Esophagus squamous epithelium (tissue), 5 donors: Measurements from ENCODE around the gene ABAT. TPM values are rescaled to one million over a fixed set of nuclear protein-coding genes. Genes with fewer than 3 reads are reported as not detected.

ENCODE experiments used
- DNase-seq: peaks from one replicate; lab custom pipeline; 2025; lab: John Stamatoyannopoulos, UW
- H3K27ac ChIP-seq, 4 donors: fragments of 200-600 bp; sonication (generic); one replicate each; pipeline ENCODE4 v1.5.1; 2016 to 2019; ENCODE audit warnings: mild to moderate bottlenecking in 1 of 4
- H3K27me3 ChIP-seq, 4 donors: fragments of 200-600 bp; sonication (generic); 1 replicate in 3 of 4; 2 replicates in 1 of 4; pipeline versions ENCODE4 v1.5.1 to v1.6.0; 2017 to 2021; ENCODE audit warnings: antibody characterized with exemption in 1 of 4
- H3K36me3 ChIP-seq, 3 donors: fragments of 200-600 bp; sonication (generic); one replicate each; pipeline ENCODE4 v1.5.1; 2016 to 2019
- H3K4me1 ChIP-seq, 3 donors: fragments of 200-600 bp; sonication (generic); one replicate each; pipeline ENCODE4 v1.5.1; 2017 to 2019
- H3K4me3 ChIP-seq, 4 donors: fragments of 200-600 bp; sonication (generic); 1 replicate in 3 of 4; 2 replicates in 1 of 4; pipeline ENCODE4 v1.5.1; 2016 to 2019; ENCODE audit warnings: mild to moderate bottlenecking in 2 of 4, moderate library complexity in 1 of 4
- H3K9me3 ChIP-seq, 3 donors: fragments of 200-600 bp; sonication (generic); one replicate each; pipeline ENCODE4 v1.5.1; 2016 to 2019
- POLR2A ChIP-seq, 4 donors: fragments of 450-650 bp; IDR thresholded peaks; one replicate each; pipeline ENCODE4 v1.6.1; 2017; ENCODE audit warnings: antibody characterized with exemption in 4 of 4, mild to moderate bottlenecking in 4 of 4, moderate library complexity in 3 of 4
- WGBS, 2 donors: methylation state at CpG; one replicate each; pipeline ENCODE4 v1.1.5; 2018; 5-methylcytosine and 5-hydroxymethylcytosine counted together
- intact Hi-C: fragments of 100-400 bp; cut with DNase I; formaldehyde crosslinking; loops from one replicate; pipeline ENCODE4 v1.15.0; 2022
- total RNA-seq, 4 donors: library from RNA; depleted of rRNA; stranded (reverse); fragments of >200 nt; gene quantifications; one replicate each; pipeline ENCODE4 v1.1.0, GENCODE V29; 2016
- TF ChIP-seq, protein P1 (sequence below), 6 experiments: fragments of 450-650 bp in 4 of 6; fragments of 200-600 bp in 2 of 6; sonication (generic) in 2 of 6; IDR thresholded peaks; one replicate each; pipeline ENCODE4 v1.5.1; 2016 to 2019; ENCODE audit warnings: antibody characterized with exemption in 6 of 6, mild to moderate bottlenecking in 4 of 6, moderate library complexity in 4 of 6
- donor health status: DM: yes; HTN: yes; CAD: no.

ABAT gene
- total RNA-seq, 4 donors from 2014 or later = 2.9 to 14.5 (median 9.1) TPM

GRCh38 chr16:8667492-8667891, 6.9 kb upstream of the ABAT start:
- H3K36me3 ChIP-seq = peaks cover 0 to 33% (median 0%) of the 10 kb centered on the region in 3 donors
- DNase-seq = no peak
- H3K9me3 ChIP-seq = no peaks in the 10 kb centered on the region
- no peaks in the 10 kb centered on the region for H3K4me1 ChIP-seq
- no peak overlapping the region for H3K27ac ChIP-seq
- no peaks in the 10 kb centered on the region for H3K27me3 ChIP-seq
- H3K4me3 ChIP-seq = no peak overlapping the region
- no peak for TF ChIP-seq POLR2A (IDR thresholded peaks at IDR 0.05)
- TF ChIP-seq, protein P1, sequence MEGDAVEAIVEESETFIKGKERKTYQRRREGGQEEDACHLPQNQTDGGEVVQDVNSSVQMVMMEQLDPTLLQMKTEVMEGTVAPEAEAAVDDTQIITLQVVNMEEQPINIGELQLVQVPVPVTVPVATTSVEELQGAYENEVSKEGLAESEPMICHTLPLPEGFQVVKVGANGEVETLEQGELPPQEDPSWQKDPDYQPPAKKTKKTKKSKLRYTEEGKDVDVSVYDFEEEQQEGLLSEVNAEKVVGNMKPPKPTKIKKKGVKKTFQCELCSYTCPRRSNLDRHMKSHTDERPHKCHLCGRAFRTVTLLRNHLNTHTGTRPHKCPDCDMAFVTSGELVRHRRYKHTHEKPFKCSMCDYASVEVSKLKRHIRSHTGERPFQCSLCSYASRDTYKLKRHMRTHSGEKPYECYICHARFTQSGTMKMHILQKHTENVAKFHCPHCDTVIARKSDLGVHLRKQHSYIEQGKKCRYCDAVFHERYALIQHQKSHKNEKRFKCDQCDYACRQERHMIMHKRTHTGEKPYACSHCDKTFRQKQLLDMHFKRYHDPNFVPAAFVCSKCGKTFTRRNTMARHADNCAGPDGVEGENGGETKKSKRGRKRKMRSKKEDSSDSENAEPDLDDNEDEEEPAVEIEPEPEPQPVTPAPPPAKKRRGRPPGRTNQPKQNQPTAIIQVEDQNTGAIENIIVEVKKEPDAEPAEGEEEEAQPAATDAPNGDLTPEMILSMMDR (IDR thresholded peaks at IDR 0.05) = no peak
- 69 to 98% methylated on average over 3 of the region's 3 CpGs for WGBS, 2 donors
- intact Hi-C loops = no loop called here

- Histone ChIP-seq H3K9me3 (no peaks in the 10 kb centered on the region), H3K27me3 (no peaks in the 10 kb centered on the region), H3K4me3 (no peak overlapping the region), H3K27ac (no peak overlapping the region), H3K36me3 (peaks cover 0 to 33% (median 0%) of the 10 kb centered on the region in 3 donors), H3K4me1 (no peaks in the 10 kb centered on the region)
- DNase-seq = no peak
- WGBS, 2 donors = 71 to 89% methylated on average over 3 to 4 of the region's 5 CpGs
- TF ChIP-seq POLR2A (IDR thresholded peaks at IDR 0.05) = no peak
- TF ChIP-seq, protein P1 (IDR thresholded peaks at IDR 0.05) = no peak
- intact Hi-C loops = no loop called here
These were observed 6.3 kb upstream of the ABAT start for GRCh38 chr16:8668113-8668512.

DNA sequence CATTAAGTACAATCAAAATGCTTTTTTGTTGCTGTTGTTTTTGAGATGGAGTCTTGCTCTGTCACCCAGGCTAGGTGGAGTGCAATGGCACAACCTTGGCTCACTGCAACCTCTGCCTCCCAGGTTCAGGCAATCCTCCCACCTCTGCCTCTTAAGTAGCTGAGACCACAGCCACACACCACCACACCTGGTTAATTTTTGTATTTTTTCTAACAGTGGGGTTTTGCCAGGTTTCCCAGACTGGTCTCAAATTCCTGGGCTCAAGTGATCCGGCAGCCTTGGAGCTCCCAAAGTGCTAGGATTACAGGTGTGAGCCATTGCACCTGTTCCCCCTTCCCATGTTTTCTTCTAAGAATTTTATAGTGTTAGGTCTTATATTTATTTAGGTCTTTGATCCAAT, 4.9 kb upstream of the ABAT start:
- TF ChIP-seq, protein P1 (IDR thresholded peaks at IDR 0.05) = no peak
- TF ChIP-seq POLR2A (IDR thresholded peaks at IDR 0.05) = no peak
- no peak for DNase-seq
- Histone ChIP-seq H3K4me1 (peaks cover 3 to 8% (median 4%) of the 10 kb centered on the region in 3 donors), H3K9me3 (no peaks in the 10 kb centered on the region), H3K27me3 (no peaks in the 10 kb centered on the region), H3K36me3 (peaks cover 0 to 26% (median 0%) of the 10 kb centered on the region in 3 donors), H3K4me3 (no peak overlapping the region), H3K27ac (no peak overlapping the region)
- WGBS, 2 donors = 50 to 89% methylated on average over 1 of the region's 1 CpG
- intact Hi-C loops = no loop called here

DNA sequence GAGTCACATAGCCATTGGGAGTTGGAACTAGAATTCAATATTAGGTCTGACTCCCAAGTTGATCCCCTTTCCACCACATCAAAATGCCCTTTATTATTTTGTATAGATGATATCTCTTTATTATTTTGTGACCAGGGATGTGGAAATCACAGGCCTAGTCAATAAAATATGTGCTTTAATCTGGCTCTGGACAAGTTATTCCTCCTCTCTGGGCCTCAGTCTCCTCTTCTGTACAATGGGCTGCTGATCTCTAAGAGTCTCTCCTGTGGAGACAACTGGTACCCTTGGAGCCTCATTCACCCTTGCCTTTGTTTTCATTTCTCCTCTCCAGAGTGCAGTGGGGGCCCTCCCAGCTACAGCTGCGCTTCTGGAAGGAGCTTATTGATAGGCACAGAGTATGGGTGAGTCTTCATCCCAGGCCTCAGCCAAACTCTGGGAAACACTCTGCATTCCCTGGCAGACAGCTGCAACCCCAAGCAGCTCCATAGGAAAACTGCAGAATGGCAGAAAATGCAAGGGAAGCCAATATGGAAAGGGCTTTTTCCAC, 4.3 kb upstream of the ABAT start:
- no peak for DNase-seq
- intact Hi-C loops = loop anchor here (5.0 kb wide), 1 partner anchor 127 kb away; the partner anchor contains the start of genes PMM2 and TMEM186
- H3K27ac ChIP-seq = no peak overlapping the region
- no peaks in the 10 kb centered on the region for H3K9me3 ChIP-seq
- H3K4me1 ChIP-seq = peaks cover 8 to 14% (median 8%) of the 10 kb centered on the region in 3 donors
- H3K4me3 ChIP-seq = no peak overlapping the region
- WGBS, 2 donors = 89% methylated on average over 1 of the region's 1 CpG; no CpG with 5 or more reads in 1 of the 2 donors
- peaks cover 0 to 20% (median 0%) of the 10 kb centered on the region in 3 donors for H3K36me3 ChIP-seq
- no peak for TF ChIP-seq POLR2A (IDR thresholded peaks at IDR 0.05)
- TF ChIP-seq, protein P1 (IDR thresholded peaks at IDR 0.05) = no peak
- no peaks in the 10 kb centered on the region for H3K27me3 ChIP-seq

- Histone ChIP-seq H3K27ac (peak overlapping the region; percentile 56 to 71 (median 63)), H3K27me3 (no peaks in the 10 kb centered on the region), H3K4me3 (peak overlapping the region; percentile 57 to 69 (median 60)), H3K4me1 (peaks cover 16 to 50% (median 21%) of the 10 kb centered on the region in 3 donors), H3K36me3 (no peaks in the 10 kb centered on the region), H3K9me3 (no peaks in the 10 kb centered on the region)
- TF ChIP-seq POLR2A (IDR thresholded peaks at IDR 0.05) = no peak
- TF ChIP-seq, protein P1 (IDR thresholded peaks at IDR 0.05) = no peak
- WGBS, 2 donors = 17 to 21% methylated on average over 13 to 20 of the region's 24 CpGs
- DNase-seq = no peak
- intact Hi-C loops = loop anchor here (5.0 kb wide), 1 partner anchor 123 kb away; the partner anchor contains the start of genes PMM2 and TMEM186
These were observed 605 bp upstream of the ABAT start for GRCh38 chr16:8673611-8674412.
